Fibroblast of pulmonary artery (primary cell): ENCODE data around the gene ZNF20.

Experiments
- DNase-seq: peaks from one replicate; pipeline ENCODE4 v3.0.0-alpha.2; 2010; ENCODE audit warnings: low read depth
- H3K4me3 ChIP-seq: replicated peaks from 2 replicates; pipeline ENCODE4 v1.5.1; 2011; ENCODE audit warnings: low read depth, mild to moderate bottlenecking, control low read depth, low read length, moderate library complexity
- CTCF ChIP-seq: IDR thresholded peaks from 2 replicates; pipeline ENCODE4 v1.5.1; 2011; ENCODE audit warnings: mild to moderate bottlenecking, control low read depth, low read length, inconsistent platforms; ENCODE audit errors: missing control alignments

The ZNF20 gene

GRCh38 chr19:12162513-12162881 is 22.3 kb upstream of the ZNF20 start:
- no peak for DNase-seq
- TF ChIP-seq CTCF = no peak
- peak overlapping the region; percentile 87 for H3K4me3 ChIP-seq

GRCh38 chr19:12159773-12160414 is 19.7 kb upstream of the ZNF20 start:
- DNase-seq = no peak
- TF ChIP-seq CTCF = no peak
- H3K4me3 ChIP-seq = no peak overlapping the region

- TF ChIP-seq CTCF = no peak
- peak; percentile 86 for DNase-seq
- H3K4me3 ChIP-seq = peak within 1 kb of the TSS; percentile 86
Measured at GRCh38 chr19:12156223-12157058, 16.3 kb upstream of the ZNF20 start, which contains the start of gene ZNF625. Gene ZNF625, minus strand, starts transcription at chr19:12156734. Its CDS starts 176 bp downstream, at chr19:12156558.

- no peak for TF ChIP-seq CTCF
- no peak for DNase-seq
- peak overlapping the region; percentile 86 for H3K4me3 ChIP-seq
Measured at GRCh38 chr19:12155324-12155860, 15.2 kb upstream of the ZNF20 start.

GRCh38 chr19:12145348-12145747 is 5.2 kb upstream of the ZNF20 start:
- no peak for DNase-seq
- TF ChIP-seq CTCF = no peak
- H3K4me3 ChIP-seq = no peak overlapping the region

- DNase-seq = no peak
- TF ChIP-seq CTCF = no peak
- no peak overlapping the region for H3K4me3 ChIP-seq
Measured at GRCh38 chr19:12141405-12141736, 1.2 kb upstream of the ZNF20 start.
